ENCODE measurements around the gene STK31. TPM values are rescaled to one million over a fixed set of nuclear protein-coding genes. Genes with fewer than 3 reads are reported as not detected.

STK31 gene
- total RNA-seq, 2 donors from 2014 or later = 1.4 to 1.6 TPM

GRCh38 chr7:23802720-23803397, 92.8 kb downstream of the STK31 start:
- no peaks in the 10 kb centered on the region for H3K27me3 ChIP-seq (ENCODE audit: control insufficient read depth, insufficient read depth, low read length, poor library complexity, severe bottlenecking)
- H3K9me3 Mint-ChIP-seq = peaks cover 35% of the 10 kb centered on the region
- peaks cover 2% of the 10 kb centered on the region for H3K4me1 ChIP-seq (ENCODE audit: control insufficient read depth, insufficient read depth, low read length)
- DNase-seq = no peak
- H3K27ac Mint-ChIP-seq = peak overlapping the region; percentile 80
- peak overlapping the region; percentile 13 for H3K9ac ChIP-seq (ENCODE audit: extremely low read depth, low read length, poor library complexity, severe bottlenecking)
- peaks cover 36% of the 10 kb centered on the region for H3K4me1 Mint-ChIP-seq
- no peak for TF ChIP-seq CTCF (conservative IDR thresholded peaks at IDR 0.05)
- peak overlapping the region; percentile 19 for H3K4me3 Mint-ChIP-seq
- peaks cover 25% of the 10 kb centered on the region for H3K36me3 Mint-ChIP-seq (ENCODE audit: low read depth)
- H3K36me3 ChIP-seq (ENCODE audit: control insufficient read depth, insufficient read depth, low read length) = no peaks in the 10 kb centered on the region
- peaks cover 2% of the 10 kb centered on the region for H3K27me3 Mint-ChIP-seq (ENCODE audit: insufficient read depth)
- H3K4me3 ChIP-seq (ENCODE audit: low read length) = no peak overlapping the region
- WGBS, 2 experiments (ENCODE audit: insufficient coverage in 1 of 2, insufficient read length in 1 of 2) = 91% methylated on average over 3 to 4 of the region's 4 CpGs
- no peak overlapping the region for H3K27ac ChIP-seq (ENCODE audit: low read depth, low read length)
- peaks cover 20% of the 10 kb centered on the region for H3K9me3 ChIP-seq (ENCODE audit: control insufficient read depth, low read length)

- Histone ChIP-seq H3K9ac (ENCODE audit: extremely low read depth, low read length, poor library complexity, severe bottlenecking) (no peak overlapping the region), H3K4me3 (ENCODE audit: low read length) (peak overlapping the region; percentile 16), H3K27ac (ENCODE audit: low read depth, low read length) (no peak overlapping the region), H3K4me1 (ENCODE audit: control insufficient read depth, insufficient read depth, low read length) (peaks cover 2% of the 10 kb centered on the region), H3K27me3 (ENCODE audit: control insufficient read depth, insufficient read depth, low read length, poor library complexity, severe bottlenecking) (no peaks in the 10 kb centered on the region), H3K36me3 (ENCODE audit: control insufficient read depth, insufficient read depth, low read length) (no peaks in the 10 kb centered on the region), H3K9me3 (ENCODE audit: control insufficient read depth, low read length) (peaks cover 10% of the 10 kb centered on the region)
- no peak for TF ChIP-seq CTCF (conservative IDR thresholded peaks at IDR 0.05)
- DNase-seq = no peak
- no peaks in the 10 kb centered on the region for H3K27me3 Mint-ChIP-seq (ENCODE audit: insufficient read depth)
- no peak overlapping the region for H3K4me3 Mint-ChIP-seq
- peaks cover 25% of the 10 kb centered on the region for H3K9me3 Mint-ChIP-seq
- peaks cover 7% of the 10 kb centered on the region for H3K36me3 Mint-ChIP-seq (ENCODE audit: low read depth)
- peaks cover 36% of the 10 kb centered on the region for H3K4me1 Mint-ChIP-seq
- WGBS, 2 experiments (ENCODE audit: insufficient coverage in 1 of 2, insufficient read length in 1 of 2) = 100% methylated on average over 1 of the region's 1 CpG
- H3K27ac Mint-ChIP-seq = peak overlapping the region; percentile 19
These were observed 94.7 kb downstream of the STK31 start for GRCh38 chr7:23804707-23805106.

- Mint-ChIP-seq H3K9me3 (peaks cover 29% of the 10 kb centered on the region), H3K4me3 (no peak overlapping the region), H3K36me3 (ENCODE audit: low read depth) (no peaks in the 10 kb centered on the region), H3K27ac (no peak overlapping the region), H3K27me3 (ENCODE audit: insufficient read depth) (no peaks in the 10 kb centered on the region), H3K4me1 (peaks cover 16% of the 10 kb centered on the region)
- no peak overlapping the region for H3K27ac ChIP-seq (ENCODE audit: low read depth, low read length)
- H3K4me3 ChIP-seq (ENCODE audit: low read length) = no peak overlapping the region
- DNase-seq = no peak
- H3K9ac ChIP-seq (ENCODE audit: extremely low read depth, low read length, poor library complexity, severe bottlenecking) = no peak overlapping the region
- no peaks in the 10 kb centered on the region for H3K27me3 ChIP-seq (ENCODE audit: control insufficient read depth, insufficient read depth, low read length, poor library complexity, severe bottlenecking)
- H3K9me3 ChIP-seq (ENCODE audit: control insufficient read depth, low read length) = peaks cover 25% of the 10 kb centered on the region
- H3K36me3 ChIP-seq (ENCODE audit: control insufficient read depth, insufficient read depth, low read length) = no peaks in the 10 kb centered on the region
- no peaks in the 10 kb centered on the region for H3K4me1 ChIP-seq (ENCODE audit: control insufficient read depth, insufficient read depth, low read length)
- WGBS, 2 experiments (ENCODE audit: insufficient coverage in 1 of 2, insufficient read length in 1 of 2) = 85% methylated on average over 3 of the region's 3 CpGs; no CpG with 5 or more reads in 1 of the 2 experiments
- no peak for TF ChIP-seq CTCF (conservative IDR thresholded peaks at IDR 0.05)
These were observed 98.4 kb downstream of the STK31 start for GRCh38 chr7:23808421-23808820.
